NK-92 (cell line): ENCODE results near the gene TIMM8A.
"Not testable (repeated sequence)": the region's sequence is repeated elsewhere in the genome, so short reads cannot be mapped to it uniquely, and the experiment has no call there.

ENCODE experiments used
- DNase-seq: peaks from one replicate; lab custom pipeline; 2025; ENCODE audit not compliant: unreplicated experiment; lab: John Stamatoyannopoulos, UW

Gene TIMM8A

GRCh38 chrX:101360390-101360789 is 11.8 kb upstream of the TIMM8A start:
- no peak for DNase-seq

- DNase-seq = no peak
Measured at GRCh38 chrX:101359966-101360365, 11.4 kb upstream of the TIMM8A start.

GRCh38 chrX:101357166-101357795 is 8.7 kb upstream of the TIMM8A start:
- DNase-seq = no peak

GRCh38 chrX:101349193-101349562 is 636 bp upstream of the TIMM8A start:
- DNase-seq = no peak

GRCh38 chrX:101347859-101348451 is 587 bp downstream of the TIMM8A start:
- no peak for DNase-seq

GRCh38 chrX:101337776-101338271 is 10.7 kb downstream of the TIMM8A start:
- DNase-seq = no peak

GRCh38 chrX:101334310-101334709 is 14.2 kb downstream of the TIMM8A start:
- DNase-seq = not testable (repeated sequence)

- not testable (repeated sequence) for DNase-seq
Measured at GRCh38 chrX:101326600-101326999, 21.9 kb downstream of the TIMM8A start.

GRCh38 chrX:101303790-101304189 is 44.8 kb downstream of the TIMM8A start:
- no peak for DNase-seq
